GM12873 (cell line): ENCODE data around the gene PIK3R1.

ENCODE experiments used
- CTCF ChIP-seq: IDR thresholded peaks from 2 replicates; pipeline ENCODE4 v1.5.1; 2012; ENCODE audit warnings: low read depth, mild to moderate bottlenecking, moderate library complexity, low read length, control low read depth; ENCODE audit not compliant: insufficient read depth; ENCODE audit errors: missing control alignments

PIK3R1 gene

GRCh38 chr5:68215208-68215897 lies at the start of gene PIK3R1:
Gene PIK3R1, plus strand, starts transcription at chr5:68215756. Its CDS starts 10,920 bp downstream, at chr5:68226676.
- TF ChIP-seq CTCF, result peak; percentile 45

GRCh38 chr5:68167195-68167651 lies 48.3 kb upstream of the PIK3R1 start:
- no peak for TF ChIP-seq CTCF

GRCh38 chr5:68169903-68170302 lies 45.7 kb upstream of the PIK3R1 start:
- TF ChIP-seq CTCF, result no peak

- no peak for TF ChIP-seq CTCF
Measured at GRCh38 chr5:68170826-68171558, 44.6 kb upstream of the PIK3R1 start.

- TF ChIP-seq CTCF, result no peak
Measured at GRCh38 chr5:68172314-68172713, 43.2 kb upstream of the PIK3R1 start.

GRCh38 chr5:68173007-68173406 lies 42.5 kb upstream of the PIK3R1 start:
- no peak for TF ChIP-seq CTCF

- no peak for TF ChIP-seq CTCF
Measured at GRCh38 chr5:68176253-68176652, 39.3 kb upstream of the PIK3R1 start.
